IMR-90 (cell line): Measurements from ENCODE around the gene SPATA31C1. TPM values are rescaled to one million over a fixed set of nuclear protein-coding genes. Genes with fewer than 3 reads are reported as not detected.
A peak's percentile ranks its signal among the peaks of the same experiment; 100 is the strongest.

Experiments
- ATAC-seq: fragments of 200-7000 bp; cut with Tn5 transposase; 2 replicates; pipeline ENCODE4 v1.9.1; 2020; ENCODE audit warnings: low read depth, mild to moderate bottlenecking, moderate library complexity
- BruUV-seq: library from RNA; stranded (reverse); fragments of 400-500 nt; replicated peaks from 2 replicates; lab custom pipeline; 2021; lab: Mats Ljungman, UMichigan
- CTCF ChIA-PET: fragments of 300-600 bp; formaldehyde crosslinking; extraction: SDS; loops from one replicate; lab custom pipeline; 2021; ENCODE audit warnings: antibody characterized with exemption; lab: Yijun Ruan, JAX
- POLR2A ChIA-PET: fragments of 300-600 bp; sonication (Branson Sonifier 250); formaldehyde crosslinking; loops from one replicate; lab custom pipeline; 2022; ENCODE audit warnings: antibody characterized with exemption; ENCODE audit not compliant: unreplicated experiment; lab: Charles Lee
- DNase-seq: peaks from one replicate; pipeline ENCODE4 v3.0.0; 2013
- H2AFZ ChIP-seq: replicated peaks from 2 replicates; pipeline ENCODE3; 2013; ENCODE audit warnings: low read length, mild to moderate bottlenecking; ENCODE audit not compliant: poor library complexity
- H2AK5ac ChIP-seq: 2 replicates; pipeline ENCODE4 v1.6.1; 2013; ENCODE audit warnings: low read depth, low read length, inconsistent platforms
- H2AK9ac ChIP-seq: replicated peaks from 2 replicates; pipeline ENCODE3; 2013; ENCODE audit warnings: mild to moderate bottlenecking, low read depth, low read length, moderate library complexity; ENCODE audit not compliant: poor library complexity
- H2BK120ac ChIP-seq: 2 replicates; pipeline ENCODE4 v1.6.1; 2013; ENCODE audit warnings: low read depth, low read length, inconsistent platforms
- H2BK15ac ChIP-seq: 3 replicates; pipeline ENCODE4 v1.6.1; 2013; ENCODE audit warnings: low read depth, low read length, inconsistent platforms
- H2BK20ac ChIP-seq: 2 replicates; pipeline ENCODE4 v1.6.1; 2013; ENCODE audit warnings: low read depth, mild to moderate bottlenecking, inconsistent platforms, low read length, moderate library complexity
- H2BK5ac ChIP-seq: 2 replicates; pipeline ENCODE4 v1.6.1; 2013; ENCODE audit warnings: mild to moderate bottlenecking, low read depth, low read length, inconsistent platforms; ENCODE audit not compliant: poor library complexity, severe bottlenecking
- H3K14ac ChIP-seq: replicated peaks from 2 replicates; pipeline ENCODE4 v1.6.1; 2013; ENCODE audit warnings: low read depth, low read length, inconsistent platforms
- H3K18ac ChIP-seq: 2 replicates; pipeline ENCODE4 v1.6.1; 2013; ENCODE audit warnings: low read depth, low read length, control low read depth
- H3K23ac ChIP-seq: 2 replicates; pipeline ENCODE4 v1.6.1; 2013; ENCODE audit warnings: low read depth, low read length, inconsistent platforms
- H3K27ac ChIP-seq: 2 replicates; pipeline ENCODE4 v1.5.1; 2013; ENCODE audit warnings: mild to moderate bottlenecking, control low read depth, low read length; ENCODE audit not compliant: insufficient read depth
- H3K27me3 ChIP-seq: 2 replicates; pipeline ENCODE4 v1.6.1; 2013; ENCODE audit warnings: low read length; ENCODE audit not compliant: control insufficient read depth, insufficient read depth
- H3K36me3 ChIP-seq: 2 replicates; pipeline ENCODE4 v1.6.1; 2013; ENCODE audit warnings: low read length, mixed read lengths; ENCODE audit not compliant: control insufficient read depth, insufficient read depth
- H3K4ac ChIP-seq: 2 replicates; pipeline ENCODE4 v1.6.1; 2013; ENCODE audit warnings: low read depth, low read length, inconsistent platforms
- H3K4me1 ChIP-seq: 2 replicates; pipeline ENCODE4 v1.6.1; 2013; ENCODE audit warnings: low read length, mixed read lengths; ENCODE audit not compliant: control insufficient read depth, insufficient read depth
- H3K4me2 ChIP-seq: 2 replicates; pipeline ENCODE4 v1.6.1; 2013; ENCODE audit warnings: low read depth, mild to moderate bottlenecking, control low read depth, low read length, moderate library complexity
- H3K4me3 ChIP-seq: 2 replicates; pipeline ENCODE4 v1.5.1; 2013; ENCODE audit warnings: low read depth, mild to moderate bottlenecking, control low read depth, low read length, moderate library complexity; ENCODE audit not compliant: insufficient read depth
- H3K56ac ChIP-seq: 2 replicates; pipeline ENCODE4 v1.6.1; 2013; ENCODE audit warnings: low read length, inconsistent platforms; ENCODE audit not compliant: insufficient read depth; ENCODE audit errors: extremely low read depth
- H3K79me1 ChIP-seq, 2 experiments: 2 replicates each; pipeline ENCODE4 v1.6.1; 2013; ENCODE audit warnings: low read length in 2 of 2, inconsistent platforms in 1 of 2, low read depth in 1 of 2
- H3K9ac ChIP-seq: 2 replicates; pipeline ENCODE4 v1.6.1; 2013; ENCODE audit warnings: low read depth, low read length, control low read depth
- H3K9me1 ChIP-seq: 2 replicates; pipeline ENCODE4 v1.6.1; 2013; ENCODE audit warnings: low read length, inconsistent platforms; ENCODE audit not compliant: insufficient read depth
- H3K9me3 ChIP-seq: 2 replicates; pipeline ENCODE4 v1.6.1; 2013; ENCODE audit warnings: low read length; ENCODE audit not compliant: control insufficient read depth, insufficient read depth
- H4K20me1 ChIP-seq: 2 replicates; pipeline ENCODE4 v1.6.1; 2013; ENCODE audit warnings: low read length, inconsistent platforms; ENCODE audit not compliant: insufficient read depth
- H4K5ac ChIP-seq: 2 replicates; pipeline ENCODE4 v1.6.1; 2013; ENCODE audit warnings: mild to moderate bottlenecking, low read depth, low read length, control low read depth
- H4K8ac ChIP-seq, 2 experiments: 2 replicates each; pipeline ENCODE4 v1.6.1; 2013; ENCODE audit warnings: low read depth in 2 of 2, low read length in 2 of 2, control low read depth in 1 of 2, inconsistent platforms in 1 of 2
- H4K91ac ChIP-seq: 2 replicates; pipeline ENCODE4 v1.6.1; 2013; ENCODE audit warnings: low read depth, low read length, inconsistent platforms; ENCODE audit not compliant: insufficient read depth
- CEBPB ChIP-seq: IDR thresholded peaks from 2 replicates; pipeline ENCODE4 v1.6.1; 2012; ENCODE audit warnings: low read depth, low read length, improper control_type of control experiment
- MAZ ChIP-seq: IDR thresholded peaks from 2 replicates; pipeline ENCODE4 v1.6.1; 2012; ENCODE audit warnings: low read depth, mild to moderate bottlenecking, low read length, improper control_type of control experiment, moderate library complexity, borderline replicate concordance
- NFE2L2 ChIP-seq: fragments of 150-350 bp; IDR thresholded peaks from 2 replicates; pipeline ENCODE4 v1.6.1; 2016; ENCODE audit warnings: low read depth, mild to moderate bottlenecking, low read length
- POLR2A ChIP-seq: IDR thresholded peaks from 2 replicates; pipeline ENCODE4 v1.6.1; 2012; ENCODE audit warnings: mild to moderate bottlenecking, low read depth, low read length
- RCOR1 ChIP-seq: IDR thresholded peaks from 2 replicates; pipeline ENCODE4 v1.6.1; 2012; ENCODE audit warnings: mild to moderate bottlenecking, low read length, improper control_type of control experiment; ENCODE audit not compliant: insufficient replicate concordance
- RFX5 ChIP-seq: IDR thresholded peaks from 2 replicates; pipeline ENCODE4 v1.8.0; 2012; ENCODE audit warnings: low read depth, mild to moderate bottlenecking, low read length, moderate library complexity
- SMC3 ChIP-seq: fragments of 150-350 bp; IDR thresholded peaks from 2 replicates; pipeline ENCODE4 v1.6.1; 2016; ENCODE audit warnings: low read depth, mild to moderate bottlenecking, antibody characterized with exemption, low read length, moderate library complexity
- WGBS, 2 experiments: methylation state at CpG; one replicate each; pipeline versions ENCODE4 v1.1.5 to v1.1.7; 2013; ENCODE audit warnings: missing lambda C conversion rate in 2 of 2; ENCODE audit not compliant: insufficient read length in 1 of 2; ENCODE audit errors: extremely low coverage in 2 of 2; 5-methylcytosine and 5-hydroxymethylcytosine counted together
- dilution Hi-C: fragments of 300-500 bp; cut with HindIII; formaldehyde crosslinking; loops from one replicate; pipeline ENCODE4 v1.14.3; 2018; ENCODE audit warnings: low sequenced_read_pairs; ENCODE audit not compliant: unreplicated experiment
- in situ Hi-C: fragments of 300-500 bp; cut with MboI; formaldehyde crosslinking; loops from 3 replicates; pipeline ENCODE4 v1.14.3; 2019; ENCODE audit warnings: low sequenced_read_pairs, inconsistent platforms, mixed read lengths
- intact Hi-C: fragments of 100-400 bp; cut with micrococcal nuclease; formaldehyde crosslinking; loops from 2 replicates; pipeline ENCODE4 v1.10.0; 2022
- polyA plus RNA-seq, 3 experiments: library from polyadenylated mRNA; depleted of rRNA; stranded (reverse); fragments of >200 nt; gene quantifications; 2 replicates each; pipeline ENCODE4 v1.2.3, GENCODE V29; 2012; ENCODE audit warnings: low replicate concordance in 1 of 3
- total RNA-seq: library from RNA; depleted of rRNA; stranded (reverse); fragments of >200 nt; gene quantifications from 2 replicates; pipeline ENCODE4 v1.2.3, GENCODE V29; 2012
- TF ChIP-seq, protein P1 (sequence below): conservative IDR thresholded peaks from 2 replicates; pipeline ENCODE4 v1.5.1; 2012; ENCODE audit warnings: mild to moderate bottlenecking, low read depth, low read length, improper control_type of control experiment
- TF ChIP-seq, protein P2 (sequence below): fragments of 150-350 bp; IDR thresholded peaks from 2 replicates; pipeline ENCODE4 v1.6.1; 2016; ENCODE audit warnings: low read depth, mild to moderate bottlenecking, low read length, moderate library complexity, borderline replicate concordance

SPATA31C1 gene
- total and polyA plus RNA-seq, 2 of the 4 experiments (the other 2 are of a cell fraction) = not detected

DNA sequence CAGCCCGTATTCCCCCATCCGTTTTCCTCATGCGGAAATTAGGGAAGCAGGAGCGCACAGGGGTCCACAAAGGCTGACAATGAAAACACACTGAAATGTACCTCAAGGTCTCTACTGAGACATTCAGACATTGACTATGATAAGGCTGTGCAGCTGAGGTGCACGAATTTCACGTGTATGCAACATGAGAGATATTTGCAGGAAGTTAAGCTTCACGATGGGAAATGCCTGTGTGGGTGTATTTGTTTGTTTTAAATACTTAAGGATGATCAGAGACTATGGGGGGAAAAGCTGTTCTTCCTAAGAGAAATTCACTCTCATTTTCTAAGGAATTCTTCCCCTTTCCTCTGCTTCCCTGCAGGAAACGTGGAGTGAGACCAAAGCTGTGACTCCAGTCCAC is 37.6 kb upstream of the SPATA31C1 start:
- ATAC-seq = no peak; the same call in 1 of the 2 replicates
- CTCF ChIA-PET = no interaction called here

More for the DNA sequence above, 37.6 kb upstream of the SPATA31C1 start:
- H2AK5ac ChIP-seq = peak overlapping the region; percentile 58; the same call in 1 of the 2 replicates
- H4K8ac ChIP-seq = peak overlapping the region; percentile 46 to 54; a peak in 2 of 4 replicates
- peak overlapping the region; percentile 77 for H4K91ac ChIP-seq
- no peak overlapping the region for H3K9ac ChIP-seq
- H2BK120ac ChIP-seq = peak overlapping the region; percentile 95
- in situ Hi-C loops = no loop called here
- H3K23ac ChIP-seq = no peak overlapping the region
- BruUV-seq = no TSS peak
- 0 out of 2 replicates have a peak overlapping the region, but pooled peaks have one; percentile 20 for H3K27ac ChIP-seq
- peak overlapping the region; percentile 65; the same call in 2 of the 3 replicates for H2BK15ac ChIP-seq
- H3K4me3 ChIP-seq = no peak overlapping the region
- H2AK9ac ChIP-seq = peak overlapping the region; percentile 3
- H3K18ac ChIP-seq = peak overlapping the region; percentile 14; the same call in 1 of the 2 replicates
- peak overlapping the region; percentile 22; the same call in 1 of the 2 replicates for H4K5ac ChIP-seq
- H3K27me3 ChIP-seq = no peaks in the 10 kb centered on the region
- peak overlapping the region; percentile 80 for H2BK20ac ChIP-seq
- H3K36me3 ChIP-seq = no peaks in the 10 kb centered on the region
- DNase-seq = peak; percentile 63
- H2AFZ ChIP-seq = peak overlapping the region; percentile 72
- POLR2A ChIA-PET = no interaction called here
- no peaks in the 10 kb centered on the region for H3K79me1 ChIP-seq
- H3K9me1 ChIP-seq = no peaks in the 10 kb centered on the region
- H4K20me1 ChIP-seq = no peaks in the 10 kb centered on the region
- TF ChIP-seq SMC3 = no peak
- TF ChIP-seq RFX5 = no peak
- TF ChIP-seq, protein P1, sequence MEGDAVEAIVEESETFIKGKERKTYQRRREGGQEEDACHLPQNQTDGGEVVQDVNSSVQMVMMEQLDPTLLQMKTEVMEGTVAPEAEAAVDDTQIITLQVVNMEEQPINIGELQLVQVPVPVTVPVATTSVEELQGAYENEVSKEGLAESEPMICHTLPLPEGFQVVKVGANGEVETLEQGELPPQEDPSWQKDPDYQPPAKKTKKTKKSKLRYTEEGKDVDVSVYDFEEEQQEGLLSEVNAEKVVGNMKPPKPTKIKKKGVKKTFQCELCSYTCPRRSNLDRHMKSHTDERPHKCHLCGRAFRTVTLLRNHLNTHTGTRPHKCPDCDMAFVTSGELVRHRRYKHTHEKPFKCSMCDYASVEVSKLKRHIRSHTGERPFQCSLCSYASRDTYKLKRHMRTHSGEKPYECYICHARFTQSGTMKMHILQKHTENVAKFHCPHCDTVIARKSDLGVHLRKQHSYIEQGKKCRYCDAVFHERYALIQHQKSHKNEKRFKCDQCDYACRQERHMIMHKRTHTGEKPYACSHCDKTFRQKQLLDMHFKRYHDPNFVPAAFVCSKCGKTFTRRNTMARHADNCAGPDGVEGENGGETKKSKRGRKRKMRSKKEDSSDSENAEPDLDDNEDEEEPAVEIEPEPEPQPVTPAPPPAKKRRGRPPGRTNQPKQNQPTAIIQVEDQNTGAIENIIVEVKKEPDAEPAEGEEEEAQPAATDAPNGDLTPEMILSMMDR = no peak
- TF ChIP-seq, protein P2, sequence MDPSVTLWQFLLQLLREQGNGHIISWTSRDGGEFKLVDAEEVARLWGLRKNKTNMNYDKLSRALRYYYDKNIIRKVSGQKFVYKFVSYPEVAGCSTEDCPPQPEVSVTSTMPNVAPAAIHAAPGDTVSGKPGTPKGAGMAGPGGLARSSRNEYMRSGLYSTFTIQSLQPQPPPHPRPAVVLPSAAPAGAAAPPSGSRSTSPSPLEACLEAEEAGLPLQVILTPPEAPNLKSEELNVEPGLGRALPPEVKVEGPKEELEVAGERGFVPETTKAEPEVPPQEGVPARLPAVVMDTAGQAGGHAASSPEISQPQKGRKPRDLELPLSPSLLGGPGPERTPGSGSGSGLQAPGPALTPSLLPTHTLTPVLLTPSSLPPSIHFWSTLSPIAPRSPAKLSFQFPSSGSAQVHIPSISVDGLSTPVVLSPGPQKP = no peak
- no peak for TF ChIP-seq RCOR1
- TF ChIP-seq CEBPB = no peak
- no peak for TF ChIP-seq MAZ
- TF ChIP-seq NFE2L2 = no peak
- no peak for TF ChIP-seq POLR2A
- intact Hi-C loops = no loop called here
- H3K4ac ChIP-seq = peak overlapping the region; percentile 79
- no peak overlapping the region for H3K56ac ChIP-seq
- H3K4me2 ChIP-seq = no peak overlapping the region
- WGBS, 2 experiments = no CpG with 5 or more reads among the region's 8 CpGs
- H3K4me1 ChIP-seq = peaks cover 8% of the 10 kb centered on the region
- dilution Hi-C loops = no loop called here
- H3K9me3 ChIP-seq = peaks cover 10% of the 10 kb centered on the region
- peak overlapping the region; percentile 58 for H2BK5ac ChIP-seq
- H3K14ac ChIP-seq = 0 out of 2 replicates have a peak overlapping the region, but pooled peaks have one; percentile 60
